Measurements from ENCODE around the gene DDX39A. TPM values are rescaled to one million over a fixed set of nuclear protein-coding genes. Genes with fewer than 3 reads are reported as not detected.
"Not testable (repeated sequence)": the region's sequence is repeated elsewhere in the genome, so short reads cannot be mapped to it uniquely, and the experiment has no call there.

DDX39A gene
- total RNA-seq, 1 donor from 2014 or later: 92.5 TPM

GRCh38 chr19:14409146-14410023 lies 9.8 kb downstream of the DDX39A start:
- DNase-seq (ENCODE audit: low read depth, low spot score): no peak

- no peak for DNase-seq (ENCODE audit: low read depth, low spot score)
Measured at GRCh38 chr19:14408491-14409145, 10.5 kb downstream of the DDX39A start.

- no peak for DNase-seq (ENCODE audit: low read depth, low spot score)
Measured at GRCh38 chr19:14407605-14408484, 11.3 kb downstream of the DDX39A start.

GRCh38 chr19:14406645-14407401 lies 12.3 kb downstream of the DDX39A start:
- no peak for DNase-seq (ENCODE audit: low read depth, low spot score)

GRCh38 chr19:14405758-14406644 lies 13.1 kb downstream of the DDX39A start:
- DNase-seq (ENCODE audit: low read depth, low spot score): peak; percentile 60

GRCh38 chr19:14405380-14405757 lies 13.8 kb downstream of the DDX39A start:
- DNase-seq (ENCODE audit: low read depth, low spot score): no peak

- no peak for DNase-seq (ENCODE audit: low read depth, low spot score)
Measured at GRCh38 chr19:14404312-14404711, 14.8 kb downstream of the DDX39A start.

GRCh38 chr19:14403145-14403930 lies 15.8 kb downstream of the DDX39A start:
- not testable (repeated sequence) for DNase-seq (ENCODE audit: low read depth, low spot score)

GRCh38 chr19:14402332-14403144 lies 16.6 kb downstream of the DDX39A start:
- no peak for DNase-seq (ENCODE audit: low read depth, low spot score)

- DNase-seq (ENCODE audit: low read depth, low spot score): no peak
Measured at GRCh38 chr19:14401468-14402195, 17.5 kb downstream of the DDX39A start.

GRCh38 chr19:14400951-14401431 lies 18.1 kb downstream of the DDX39A start:
- DNase-seq (ENCODE audit: low read depth, low spot score): no peak

- not testable (repeated sequence) for DNase-seq (ENCODE audit: low read depth, low spot score)
Measured at GRCh38 chr19:14397168-14397567, 22.0 kb downstream of the DDX39A start.

GRCh38 chr19:14396730-14397129 lies 22.4 kb downstream of the DDX39A start:
- DNase-seq (ENCODE audit: low read depth, low spot score): not testable (repeated sequence)

GRCh38 chr19:14395710-14396336 lies 23.3 kb downstream of the DDX39A start:
- no peak for DNase-seq (ENCODE audit: low read depth, low spot score)

- DNase-seq (ENCODE audit: low read depth, low spot score): no peak
Measured at GRCh38 chr19:14395262-14395661, 23.9 kb downstream of the DDX39A start.

GRCh38 chr19:14394167-14394566 lies 25.0 kb downstream of the DDX39A start:
- no peak for DNase-seq (ENCODE audit: low read depth, low spot score)

GRCh38 chr19:14393329-14393728 lies 25.8 kb downstream of the DDX39A start:
- no peak for DNase-seq (ENCODE audit: low read depth, low spot score)

All from pulmonary artery endothelial cell (primary cell).